Type B pancreatic cell (in vitro differentiated cells): ENCODE results near the gene WFDC2. TPM values are rescaled to one million over a fixed set of nuclear protein-coding genes. Genes with fewer than 3 reads are reported as not detected.

ENCODE experiments used
- DNase-seq: peaks from one replicate; pipeline ENCODE4 v3.0.0; 2021; ENCODE audit warnings: mixed read lengths; ENCODE audit not compliant: unreplicated experiment; ENCODE audit errors: extremely low spot score
- H3K27ac Mint-ChIP-seq: 2 replicates; pipeline ENCODE4 v1.8.0; 2021; ENCODE audit warnings: mild to moderate bottlenecking, mixed read lengths
- H3K27me3 Mint-ChIP-seq: 2 replicates; pipeline ENCODE4 v1.8.0; 2021; ENCODE audit warnings: mixed read lengths
- H3K36me3 Mint-ChIP-seq: 2 replicates; pipeline ENCODE4 v1.8.0; 2021; ENCODE audit warnings: mixed read lengths
- H3K4me1 Mint-ChIP-seq: one replicate; pipeline ENCODE4 v1.8.0; 2021; ENCODE audit warnings: mixed read lengths; ENCODE audit not compliant: unreplicated experiment
- H3K4me3 Mint-ChIP-seq: 2 replicates; pipeline ENCODE4 v1.8.0; 2021; ENCODE audit warnings: mild to moderate bottlenecking, mixed read lengths
- H3K9me3 Mint-ChIP-seq: 2 replicates; pipeline ENCODE4 v1.8.0; 2021; ENCODE audit warnings: mixed read lengths
- total RNA-seq: library from RNA; stranded (reverse); gene quantifications from 2 replicates; pipeline ENCODE4 v1.2.1, GENCODE V29; 2021; ENCODE audit warnings: low replicate concordance
- TF ChIP-seq, protein P1 (sequence below): fragments of 200-600 bp; sonication (generic); conservative IDR thresholded peaks from 2 replicates; pipeline ENCODE4 v1.5.0; 2021; ENCODE audit warnings: antibody characterized with exemption, mild to moderate bottlenecking

WFDC2 gene
- total RNA-seq, 1 donor from 2014 or later: 64.4 TPM

DNA sequence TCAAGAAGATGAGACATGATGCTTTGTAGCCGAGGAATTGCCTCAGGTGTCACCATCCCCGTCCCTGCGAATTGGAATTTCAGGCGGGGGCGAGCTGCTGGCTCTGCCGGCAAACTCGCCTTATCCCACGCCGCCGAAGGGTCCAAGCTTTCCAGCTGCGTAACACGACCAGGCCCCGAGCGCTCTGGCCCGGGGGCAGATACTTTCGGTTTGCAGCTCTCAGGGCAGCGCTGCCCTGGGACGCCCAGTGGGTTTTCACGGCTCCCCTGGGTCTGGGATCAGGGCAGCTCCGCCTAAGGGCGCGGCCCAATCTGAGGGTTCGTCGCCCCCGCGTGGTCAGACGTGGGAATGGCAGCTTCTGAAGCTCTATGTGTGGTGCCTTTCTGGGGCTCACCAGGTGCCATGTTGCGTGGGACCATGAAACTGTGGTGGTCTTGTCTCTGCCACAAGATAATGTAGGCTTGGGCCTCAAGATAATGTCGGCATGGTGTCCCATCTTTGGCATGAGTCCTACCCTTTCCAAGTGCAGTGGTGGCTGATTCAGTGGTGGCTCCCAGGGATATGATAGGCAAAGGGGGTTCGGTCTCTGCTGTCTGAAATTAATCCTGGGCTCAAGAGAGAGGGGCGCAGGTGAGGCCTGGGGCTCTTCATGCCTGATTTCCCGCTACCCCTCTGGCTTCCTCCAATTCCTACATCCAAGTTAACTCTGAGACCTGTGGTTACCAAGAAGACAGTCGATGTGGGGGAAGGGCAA, 32.6 kb upstream of the WFDC2 start:
- DNase-seq: peak; percentile 86
- H3K4me1 Mint-ChIP-seq: no peaks in the 10 kb centered on the region
- peak overlapping the region; percentile 50 for H3K27ac Mint-ChIP-seq
- H3K27me3 Mint-ChIP-seq: no peaks in the 10 kb centered on the region
- TF ChIP-seq, protein P1, sequence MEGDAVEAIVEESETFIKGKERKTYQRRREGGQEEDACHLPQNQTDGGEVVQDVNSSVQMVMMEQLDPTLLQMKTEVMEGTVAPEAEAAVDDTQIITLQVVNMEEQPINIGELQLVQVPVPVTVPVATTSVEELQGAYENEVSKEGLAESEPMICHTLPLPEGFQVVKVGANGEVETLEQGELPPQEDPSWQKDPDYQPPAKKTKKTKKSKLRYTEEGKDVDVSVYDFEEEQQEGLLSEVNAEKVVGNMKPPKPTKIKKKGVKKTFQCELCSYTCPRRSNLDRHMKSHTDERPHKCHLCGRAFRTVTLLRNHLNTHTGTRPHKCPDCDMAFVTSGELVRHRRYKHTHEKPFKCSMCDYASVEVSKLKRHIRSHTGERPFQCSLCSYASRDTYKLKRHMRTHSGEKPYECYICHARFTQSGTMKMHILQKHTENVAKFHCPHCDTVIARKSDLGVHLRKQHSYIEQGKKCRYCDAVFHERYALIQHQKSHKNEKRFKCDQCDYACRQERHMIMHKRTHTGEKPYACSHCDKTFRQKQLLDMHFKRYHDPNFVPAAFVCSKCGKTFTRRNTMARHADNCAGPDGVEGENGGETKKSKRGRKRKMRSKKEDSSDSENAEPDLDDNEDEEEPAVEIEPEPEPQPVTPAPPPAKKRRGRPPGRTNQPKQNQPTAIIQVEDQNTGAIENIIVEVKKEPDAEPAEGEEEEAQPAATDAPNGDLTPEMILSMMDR: peak; percentile 95
- H3K9me3 Mint-ChIP-seq: no peaks in the 10 kb centered on the region
- peaks cover 3% of the 10 kb centered on the region for H3K36me3 Mint-ChIP-seq
- peak overlapping the region; percentile 87 for H3K4me3 Mint-ChIP-seq

DNA sequence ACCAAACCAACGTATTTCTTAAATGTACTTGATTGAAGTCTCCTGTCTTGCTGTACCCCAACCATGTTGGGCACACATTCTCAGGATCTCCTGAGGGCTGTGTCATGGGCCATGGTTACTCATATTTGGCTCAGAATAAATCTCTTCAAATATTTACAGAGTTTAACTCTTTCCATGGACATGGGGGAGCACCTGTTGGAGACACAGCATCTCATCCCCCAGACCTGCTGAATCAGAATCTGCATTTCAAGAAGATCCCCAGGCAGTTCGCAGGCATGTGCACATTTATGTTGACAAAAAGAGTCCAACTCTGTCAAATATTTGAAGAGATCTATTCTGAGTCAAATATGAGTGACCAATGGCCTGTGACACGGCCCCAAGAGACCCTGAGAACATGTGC, 29.1 kb upstream of the WFDC2 start:
- Mint-ChIP-seq H3K4me3 (no peak overlapping the region), H3K9me3 (no peaks in the 10 kb centered on the region), H3K36me3 (no peaks in the 10 kb centered on the region), H3K27me3 (no peaks in the 10 kb centered on the region), H3K27ac (peak overlapping the region; percentile 72), H3K4me1 (peaks cover 12% of the 10 kb centered on the region)
- no peak for DNase-seq
- TF ChIP-seq, protein P1: no peak

DNA sequence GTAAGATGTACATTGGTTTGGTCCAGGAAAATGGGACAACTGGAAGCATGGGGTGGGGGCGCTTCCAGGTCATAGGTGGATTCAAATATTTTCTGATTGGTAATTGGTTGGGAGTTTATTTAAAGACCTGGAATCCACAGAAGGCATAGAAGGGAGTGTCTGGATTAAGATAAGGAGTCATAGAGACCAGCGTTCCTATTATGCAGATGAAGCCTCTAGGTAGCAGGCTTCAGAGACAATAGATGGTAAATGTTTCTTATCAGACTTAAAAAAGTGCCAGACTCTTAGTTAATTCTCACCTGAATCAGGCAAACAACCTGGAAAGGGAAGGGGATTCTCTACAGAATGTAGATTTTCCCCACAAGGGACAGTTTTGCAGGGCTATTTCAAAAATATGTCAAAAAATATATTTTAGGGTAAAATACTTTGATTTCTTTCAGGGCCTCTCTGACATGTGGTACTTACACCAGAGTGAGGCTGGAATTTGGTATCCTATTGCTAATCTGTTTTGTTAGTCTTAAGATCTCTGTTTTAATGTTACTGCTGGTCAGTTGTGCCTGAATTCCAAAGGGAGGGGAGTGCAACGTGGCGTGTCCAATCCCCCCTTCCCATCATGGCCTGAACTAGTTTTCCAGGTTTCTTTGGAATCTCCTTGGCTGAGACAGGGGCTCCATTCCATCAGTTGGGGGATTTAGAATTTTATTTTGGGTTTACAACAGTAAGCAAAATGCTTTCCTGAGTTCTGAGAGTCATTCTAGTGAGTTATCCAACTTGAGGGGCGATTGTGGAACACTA, 28.5 kb upstream of the WFDC2 start:
- TF ChIP-seq, protein P1: no peak
- no peaks in the 10 kb centered on the region for H3K27me3 Mint-ChIP-seq
- DNase-seq: no peak
- peaks cover 18% of the 10 kb centered on the region for H3K4me1 Mint-ChIP-seq
- peak overlapping the region; percentile 72 for H3K27ac Mint-ChIP-seq
- H3K9me3 Mint-ChIP-seq: no peaks in the 10 kb centered on the region
- H3K4me3 Mint-ChIP-seq: peak overlapping the region; percentile 41
- H3K36me3 Mint-ChIP-seq: no peaks in the 10 kb centered on the region

DNA sequence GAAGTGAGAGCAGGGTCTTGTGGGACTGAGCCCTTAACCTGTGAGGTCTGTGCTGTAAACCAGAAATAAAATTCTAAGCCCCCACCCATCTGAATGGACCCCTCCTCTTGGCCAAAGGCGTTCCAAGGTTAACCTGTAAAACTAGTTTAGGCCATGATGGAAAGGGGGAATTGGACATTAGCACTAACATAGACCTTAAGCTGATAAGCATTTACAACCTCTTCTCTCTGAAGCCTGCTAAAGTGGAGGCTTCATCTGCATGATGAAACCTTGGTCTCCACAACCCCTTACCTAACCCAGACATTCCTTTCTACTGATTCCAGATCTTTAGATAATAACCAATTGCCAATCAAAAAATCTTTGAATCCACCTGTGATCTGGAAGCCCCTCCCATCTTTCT, 27.8 kb upstream of the WFDC2 start:
- TF ChIP-seq, protein P1: no peak
- Mint-ChIP-seq H3K4me3 (no peak overlapping the region), H3K9me3 (no peaks in the 10 kb centered on the region), H3K4me1 (peaks cover 22% of the 10 kb centered on the region), H3K27me3 (no peaks in the 10 kb centered on the region), H3K36me3 (no peaks in the 10 kb centered on the region), H3K27ac (peak overlapping the region; percentile 72)
- no peak for DNase-seq

DNA sequence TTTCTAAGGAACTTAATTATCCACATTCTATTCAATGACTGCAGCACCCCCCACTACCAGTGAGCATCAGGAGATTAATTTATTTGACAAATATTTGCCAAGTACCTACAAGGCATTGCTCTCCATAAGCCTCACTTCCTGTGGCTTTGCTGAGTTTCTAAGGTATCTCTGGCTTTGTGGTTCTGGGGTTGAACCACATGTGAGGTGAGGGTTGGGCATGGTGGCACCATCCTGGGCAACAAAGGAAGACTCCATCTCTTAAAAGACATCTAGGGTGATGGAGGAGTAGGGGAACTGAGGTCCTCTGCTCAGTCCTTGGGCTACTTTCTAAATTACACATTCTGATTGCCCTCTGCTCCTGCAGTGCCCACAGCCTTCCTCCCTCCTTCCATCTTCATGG, 25.5 kb upstream of the WFDC2 start:
- peaks cover 22% of the 10 kb centered on the region for H3K4me1 Mint-ChIP-seq
- no peaks in the 10 kb centered on the region for H3K36me3 Mint-ChIP-seq
- no peak for DNase-seq
- H3K27ac Mint-ChIP-seq: peak overlapping the region; percentile 97
- no peaks in the 10 kb centered on the region for H3K9me3 Mint-ChIP-seq
- no peaks in the 10 kb centered on the region for H3K27me3 Mint-ChIP-seq
- TF ChIP-seq, protein P1: no peak
- peak overlapping the region; percentile 33 for H3K4me3 Mint-ChIP-seq
